Measurements from ENCODE around the gene ZNF598. TPM values are rescaled to one million over a fixed set of nuclear protein-coding genes. Genes with fewer than 3 reads are reported as not detected.

The ZNF598 gene
- polyA plus RNA-seq, 5 donors = 11.9 to 32.1 (median 19.9) TPM

- no peak for DNase-seq
These were observed 1.6 kb downstream of the ZNF598 start for GRCh38 chr16:2008009-2008526.

GRCh38 chr16:2007081-2007836 lies 2.4 kb downstream of the ZNF598 start:
- no peak for DNase-seq

- DNase-seq = no peak
These were observed 3.3 kb downstream of the ZNF598 start for GRCh38 chr16:2006317-2006716.

- no peak for DNase-seq
These were observed 4.0 kb downstream of the ZNF598 start for GRCh38 chr16:2005646-2006045.

- no peak for DNase-seq
These were observed 4.7 kb downstream of the ZNF598 start for GRCh38 chr16:2004795-2005517.

- peak; percentile 75 to 77 for DNase-seq
These were observed 5.6 kb downstream of the ZNF598 start for GRCh38 chr16:2003827-2004641.

GRCh38 chr16:2003231-2003826 lies 6.3 kb downstream of the ZNF598 start:
- no peak for DNase-seq

- DNase-seq = no peak
These were observed 7.0 kb downstream of the ZNF598 start for GRCh38 chr16:2002406-2003230.

- no peak for DNase-seq
These were observed 7.9 kb downstream of the ZNF598 start for GRCh38 chr16:2001456-2002355.

- no peak for DNase-seq
These were observed 8.6 kb downstream of the ZNF598 start for GRCh38 chr16:2001035-2001434.

GRCh38 chr16:1999866-2000514 lies 9.6 kb downstream of the ZNF598 start:
- no peak for DNase-seq

- no peak for DNase-seq
These were observed 10.5 kb downstream of the ZNF598 start for GRCh38 chr16:1998852-1999801.

- no peak for DNase-seq
These were observed 11.2 kb downstream of the ZNF598 start for GRCh38 chr16:1998360-1998835.

GRCh38 chr16:1997494-1998359 lies 11.9 kb downstream of the ZNF598 start:
- DNase-seq = peak in 1 of 2 donors; percentile 66

- no peak for DNase-seq
These were observed 15.9 kb downstream of the ZNF598 start for GRCh38 chr16:1993731-1994131.

- no peak for DNase-seq
These were observed 16.8 kb downstream of the ZNF598 start for GRCh38 chr16:1992704-1993317.

Measured in right lung (tissue), 5 donors.